ENCODE results near the gene CCND2. TPM values are rescaled to one million over a fixed set of nuclear protein-coding genes. Genes with fewer than 3 reads are reported as not detected.

CCND2 gene
- polyA plus RNA-seq, 1 experiment = 0.64 TPM

GRCh38 chr12:4296751-4297150 is 23.2 kb downstream of the CCND2 start:
- no peak for DNase-seq (ENCODE audit: low read depth)
- ChIA-PET POLR2A (no interaction called here), CTCF (interaction anchor here (0.6 to 1.0 kb wide), 3 partner anchors 20 to 1036 kb away, joined by 3 to 4 read pairs (median 4); no protein-coding TSS in a partner anchor)
- Histone ChIP-seq H3K4me3 (ENCODE audit: low read depth, low read length) (no peak overlapping the region), H3K36me3 (ENCODE audit: control insufficient read depth, insufficient read depth, low read length) (no peaks in the 10 kb centered on the region), H3K27me3 (ENCODE audit: control insufficient read depth, insufficient read depth, low read length) (peaks cover 15% of the 10 kb centered on the region)
- no peak for TF ChIP-seq CTCF (IDR thresholded peaks at IDR 0.05; ENCODE audit: insufficient read depth, low read depth, low read length)

GRCh38 chr12:4297617-4298016 is 24.1 kb downstream of the CCND2 start:
- DNase-seq (ENCODE audit: low read depth) = no peak
- ChIA-PET POLR2A (no interaction called here), CTCF (interaction anchor here (0.5 kb wide), 1 partner anchor 20 kb away, joined by 3 read pairs; no protein-coding TSS in a partner anchor)
- TF ChIP-seq CTCF (IDR thresholded peaks at IDR 0.05; ENCODE audit: insufficient read depth, low read depth, low read length) = no peak
- Histone ChIP-seq H3K36me3 (ENCODE audit: control insufficient read depth, insufficient read depth, low read length) (no peaks in the 10 kb centered on the region), H3K4me3 (ENCODE audit: low read depth, low read length) (no peak overlapping the region), H3K27me3 (ENCODE audit: control insufficient read depth, insufficient read depth, low read length) (peaks cover 16% of the 10 kb centered on the region)

GRCh38 chr12:4300883-4301282 is 27.3 kb downstream of the CCND2 start:
- TF ChIP-seq CTCF (IDR thresholded peaks at IDR 0.05; ENCODE audit: insufficient read depth, low read depth, low read length) = no peak
- Histone ChIP-seq H3K27me3 (ENCODE audit: control insufficient read depth, insufficient read depth, low read length) (peaks cover 14% of the 10 kb centered on the region), H3K4me3 (ENCODE audit: low read depth, low read length) (no peak overlapping the region), H3K36me3 (ENCODE audit: control insufficient read depth, insufficient read depth, low read length) (no peaks in the 10 kb centered on the region)
- no peak for DNase-seq (ENCODE audit: low read depth)
- ChIA-PET CTCF (interaction anchor here (1.1 kb wide), 1 partner anchor 337 kb away, joined by 4 read pairs; no protein-coding TSS in a partner anchor), POLR2A (no interaction called here)

- no peak for DNase-seq (ENCODE audit: low read depth)
- peaks cover 16% of the 10 kb centered on the region for H3K27me3 ChIP-seq (ENCODE audit: control insufficient read depth, insufficient read depth, low read length)
- no peak overlapping the region for H3K4me3 ChIP-seq (ENCODE audit: low read depth, low read length)
- CTCF ChIA-PET = no interaction called here
- POLR2A ChIA-PET = no interaction called here
- H3K36me3 ChIP-seq (ENCODE audit: control insufficient read depth, insufficient read depth, low read length) = no peaks in the 10 kb centered on the region
- no peak for TF ChIP-seq CTCF (IDR thresholded peaks at IDR 0.05; ENCODE audit: insufficient read depth, low read depth, low read length)
Observed at GRCh38 chr12:4301932-4302501, 28.5 kb downstream of the CCND2 start.

- no peak for DNase-seq (ENCODE audit: low read depth)
- ChIA-PET CTCF (interaction anchor here (0.8 to 1.0 kb wide), 2 partner anchors 26 to 455 kb away, joined by 3 to 7 read pairs; no protein-coding TSS in a partner anchor), POLR2A (no interaction called here)
- Histone ChIP-seq H3K36me3 (ENCODE audit: control insufficient read depth, insufficient read depth, low read length) (no peaks in the 10 kb centered on the region), H3K27me3 (ENCODE audit: control insufficient read depth, insufficient read depth, low read length) (peaks cover 12% of the 10 kb centered on the region), H3K4me3 (ENCODE audit: low read depth, low read length) (no peak overlapping the region)
- TF ChIP-seq CTCF (IDR thresholded peaks at IDR 0.05; ENCODE audit: insufficient read depth, low read depth, low read length) = no peak
Observed at GRCh38 chr12:4302881-4303280, 29.3 kb downstream of the CCND2 start.

Measured in BJ (cell line).